Measurements from ENCODE around the gene CD101. TPM values are rescaled to one million over a fixed set of nuclear protein-coding genes. Genes with fewer than 3 reads are reported as not detected.

The CD101 gene
- total RNA-seq, 1 experiment from 2014 or later, result 1.8 TPM

GRCh38 chr1:117033772-117034171, 32.2 kb downstream of the CD101 start:
- H3K4me1 Mint-ChIP-seq, result peaks cover 11 to 25% of the 10 kb centered on the region in 2 experiments
- no CpG with 5 or more reads among the region's 7 CpGs for WGBS (ENCODE audit: extremely low coverage, insufficient read length, low lambda C conversion rate)
- H3T11ph ChIP-seq (ENCODE audit: low read length), result no peak overlapping the region

More at GRCh38 chr1:117033772-117034171, 32.2 kb downstream of the CD101 start:
- Histone ChIP-seq H4K5ac (ENCODE audit: insufficient read length, low read depth, low read length) (no peak overlapping the region), H2BK12ac (ENCODE audit: insufficient read length, low read depth, low read length) (no peak overlapping the region), H3K4ac (ENCODE audit: low read depth, low read length) (no peak overlapping the region), H3K27me3 (ENCODE audit: insufficient read depth, low read length) (no peaks in the 10 kb centered on the region), H3K18ac (ENCODE audit: insufficient read length, low read depth, low read length) (no peak overlapping the region), H4K8ac (replicated peaks; ENCODE audit: insufficient read length, low read depth, low read length) (no peak overlapping the region), H3K14ac (ENCODE audit: insufficient read depth, low read length) (no peak overlapping the region), H2BK15ac (ENCODE audit: low read depth, low read length) (no peak overlapping the region), H4K20me1 (ENCODE audit: control insufficient read depth, insufficient read depth, insufficient read length) (no peaks in the 10 kb centered on the region), H2AK5ac (ENCODE audit: insufficient read length, low read length) (no peak overlapping the region), H3K4me2 (ENCODE audit: insufficient read depth, insufficient read length, low read length) (no peak overlapping the region), H3K23ac (ENCODE audit: insufficient read length, low read depth, low read length) (no peak overlapping the region), H3K56ac (ENCODE audit: insufficient read length, low read depth, low read length) (no peak overlapping the region), H2BK120ac (ENCODE audit: low read depth, low read length, poor library complexity, severe bottlenecking) (no peak overlapping the region), H2AFZ (ENCODE audit: low read length) (no peak overlapping the region), H3K27ac (ENCODE audit: insufficient read length, low read depth, low read length) (no peak overlapping the region), H3K9me3 (ENCODE audit: control insufficient read depth, low read depth, low read length) (no peaks in the 10 kb centered on the region), H3K9ac (ENCODE audit: extremely low read depth, insufficient read length, low read length) (no peak overlapping the region), H3K79me1 (ENCODE audit: insufficient read depth, low read depth, low read length, poor library complexity, severe bottlenecking) (no peaks in the 10 kb centered on the region), H3K79me2 (ENCODE audit: insufficient read depth, low read length) (no peaks in the 10 kb centered on the region), H2BK5ac (ENCODE audit: insufficient read length, low read length) (no peak overlapping the region), H2BK20ac (ENCODE audit: low read depth, low read length, poor library complexity, severe bottlenecking) (no peak overlapping the region), H3K23me2 (ENCODE audit: insufficient read length, low read depth, low read length, poor library complexity, severe bottlenecking) (no peaks in the 10 kb centered on the region), H4K91ac (ENCODE audit: insufficient read length, low read depth, low read length) (no peak overlapping the region), H3K4me1 (ENCODE audit: insufficient read depth, low read length) (no peaks in the 10 kb centered on the region; the same call in 1 of the 2 replicates)
- DNase-seq, result no peak
- Mint-ChIP-seq H3K27me3 (ENCODE audit: low read depth) (no peaks in the 10 kb centered on the region), H3K36me3 (ENCODE audit: insufficient read depth in 1 of 3, low read depth in 3 of 3) (no peaks in the 10 kb centered on the region), H3K27ac (no peak overlapping the region), H3K4me3 (no peak overlapping the region), H3K9me3 (peaks cover 0 to 2% of the 10 kb centered on the region in 2 experiments; a peak in 1 of 5 replicates)
- no peak for TF ChIP-seq CTCF (conservative IDR thresholded peaks at IDR 0.05)

Measured in H9 (cell line).